ENCODE measurements around the gene L3MBTL4. TPM values are rescaled to one million over a fixed set of nuclear protein-coding genes. Genes with fewer than 3 reads are reported as not detected.

The L3MBTL4 gene
- total and polyA plus RNA-seq, 10 of the 15 experiments (the other 5 are each of a cell fraction or from before 2014, with no cell fraction given): 1.3 to 8.7 (median 3.8) TPM

- TF ChIP-seq, protein P1, sequence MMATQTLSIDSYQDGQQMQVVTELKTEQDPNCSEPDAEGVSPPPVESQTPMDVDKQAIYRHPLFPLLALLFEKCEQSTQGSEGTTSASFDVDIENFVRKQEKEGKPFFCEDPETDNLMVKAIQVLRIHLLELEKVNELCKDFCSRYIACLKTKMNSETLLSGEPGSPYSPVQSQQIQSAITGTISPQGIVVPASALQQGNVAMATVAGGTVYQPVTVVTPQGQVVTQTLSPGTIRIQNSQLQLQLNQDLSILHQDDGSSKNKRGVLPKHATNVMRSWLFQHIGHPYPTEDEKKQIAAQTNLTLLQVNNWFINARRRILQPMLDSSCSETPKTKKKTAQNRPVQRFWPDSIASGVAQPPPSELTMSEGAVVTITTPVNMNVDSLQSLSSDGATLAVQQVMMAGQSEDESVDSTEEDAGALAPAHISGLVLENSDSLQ (IDR thresholded peaks at IDR 0.05): no peak; the same call in 1 of the 2 replicates
- TF ChIP-seq CUX1 (IDR thresholded peaks at IDR 0.05; ENCODE audit: insufficient replicate concordance, low read depth, low read length) (no peak), BMI1 (IDR thresholded peaks at IDR 0.05; ENCODE audit: borderline replicate concordance) (no peak), TBL1XR1 (IDR thresholded peaks at IDR 0.05; ENCODE audit: low read depth, low read length) (no peak), USF1 (IDR thresholded peaks at IDR 0.05; ENCODE audit: borderline replicate concordance, extremely low read length, insufficient read depth, low read depth, low read length) (no peak), NKRF (conservative IDR thresholded peaks at IDR 0.05) (no peak), PBX3 (IDR thresholded peaks at IDR 0.05; ENCODE audit: insufficient replicate concordance, low read depth, low read length) (peak; percentile 9), ASH2L (IDR thresholded peaks at IDR 0.05; ENCODE audit: borderline replicate concordance, low read depth) (0 out of 2 replicates have a peak, but pooled peaks have one; percentile 45), ZNF384 (IDR thresholded peaks at IDR 0.05; ENCODE audit: borderline replicate concordance, low read depth, low read length) (no peak), LARP7 (IDR thresholded peaks at IDR 0.05) (no peak), ELK1 (IDR thresholded peaks at IDR 0.05; ENCODE audit: low read depth, low read length) (no peak), NR2C2 (IDR thresholded peaks at IDR 0.05; ENCODE audit: borderline replicate concordance, control insufficient read depth, insufficient read length, low read depth) (no peak), SMARCA5 (IDR thresholded peaks at IDR 0.05) (0 out of 2 replicates have a peak, but pooled peaks have one; percentile 51)
- TF ChIP-seq, protein P2, sequence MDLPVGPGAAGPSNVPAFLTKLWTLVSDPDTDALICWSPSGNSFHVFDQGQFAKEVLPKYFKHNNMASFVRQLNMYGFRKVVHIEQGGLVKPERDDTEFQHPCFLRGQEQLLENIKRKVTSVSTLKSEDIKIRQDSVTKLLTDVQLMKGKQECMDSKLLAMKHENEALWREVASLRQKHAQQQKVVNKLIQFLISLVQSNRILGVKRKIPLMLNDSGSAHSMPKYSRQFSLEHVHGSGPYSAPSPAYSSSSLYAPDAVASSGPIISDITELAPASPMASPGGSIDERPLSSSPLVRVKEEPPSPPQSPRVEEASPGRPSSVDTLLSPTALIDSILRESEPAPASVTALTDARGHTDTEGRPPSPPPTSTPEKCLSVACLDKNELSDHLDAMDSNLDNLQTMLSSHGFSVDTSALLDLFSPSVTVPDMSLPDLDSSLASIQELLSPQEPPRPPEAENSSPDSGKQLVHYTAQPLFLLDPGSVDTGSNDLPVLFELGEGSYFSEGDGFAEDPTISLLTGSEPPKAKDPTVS (IDR thresholded peaks at IDR 0.05; ENCODE audit: low read depth, low read length): no peak
These were observed 440.0 kb downstream of the L3MBTL4 start (continued) for GRCh38 chr18:5974696-5975095.
